BLaER1 (cell line): ENCODE measurements around the gene AFAP1L2.

Experiments used
- H3K27ac ChIP-seq: shearing (Covaris generic); formaldehyde crosslinking; 2 replicates; pipeline ENCODE4 v1.8.1; 2022
- H3K27me3 ChIP-seq: shearing (Covaris generic); formaldehyde crosslinking; 2 replicates; pipeline ENCODE4 v1.8.1; 2022
- H3K36me3 ChIP-seq: shearing (Covaris generic); formaldehyde crosslinking; 2 replicates; pipeline ENCODE4 v1.8.1; 2022
- H3K4me1 ChIP-seq: shearing (Covaris generic); formaldehyde crosslinking; 2 replicates; pipeline ENCODE4 v1.8.1; 2022
- H3K4me2 ChIP-seq: shearing (Covaris generic); formaldehyde crosslinking; 2 replicates; pipeline ENCODE4 v1.8.1; 2022
- H3K4me3 ChIP-seq: shearing (Covaris generic); formaldehyde crosslinking; 2 replicates; pipeline ENCODE4 v1.8.1; 2022
- H3K9ac ChIP-seq: shearing (Covaris generic); formaldehyde crosslinking; 2 replicates; pipeline ENCODE4 v1.8.1; 2022
- H3K9me3 ChIP-seq: shearing (Covaris generic); formaldehyde crosslinking; 2 replicates; pipeline ENCODE4 v1.8.1; 2022
- H4K20me1 ChIP-seq: shearing (Covaris generic); formaldehyde crosslinking; 2 replicates; pipeline ENCODE4 v1.8.1; 2022
- Cebpa-rat ChIP-seq: shearing (Covaris generic); IDR thresholded peaks from 2 replicates; pipeline ENCODE4 v1.8.1; 2022

AFAP1L2 gene

GRCh38 chr10:114265392-114266053, 138.8 kb downstream of the AFAP1L2 start:
- no peaks in the 10 kb centered on the region for H3K9me3 ChIP-seq
- H3K4me3 ChIP-seq, result no peak overlapping the region
- H3K9ac ChIP-seq, result no peak overlapping the region
- no peaks in the 10 kb centered on the region for H3K36me3 ChIP-seq
- H3K27ac ChIP-seq, result no peak overlapping the region
- H3K27me3 ChIP-seq, result no peaks in the 10 kb centered on the region
- TF ChIP-seq Cebpa-rat, result no peak
- no peak overlapping the region for H3K4me2 ChIP-seq
- no peaks in the 10 kb centered on the region for H4K20me1 ChIP-seq
- no peaks in the 10 kb centered on the region; the same call in 1 of the 2 replicates for H3K4me1 ChIP-seq

- Histone ChIP-seq H3K9me3 (no peaks in the 10 kb centered on the region), H3K9ac (no peak overlapping the region), H4K20me1 (no peaks in the 10 kb centered on the region), H3K27me3 (no peaks in the 10 kb centered on the region), H3K4me1 (peaks cover 17% of the 10 kb centered on the region), H3K4me2 (no peak overlapping the region), H3K36me3 (no peaks in the 10 kb centered on the region), H3K4me3 (no peak overlapping the region), H3K27ac (no peak overlapping the region)
- TF ChIP-seq Cebpa-rat, result no peak
Measured at GRCh38 chr10:114262496-114262895, 141.8 kb downstream of the AFAP1L2 start.

GRCh38 chr10:114261076-114261475, 143.2 kb downstream of the AFAP1L2 start:
- Histone ChIP-seq H3K27me3 (no peaks in the 10 kb centered on the region), H3K9me3 (no peaks in the 10 kb centered on the region), H3K4me3 (no peak overlapping the region), H3K27ac (no peak overlapping the region), H3K36me3 (no peaks in the 10 kb centered on the region), H3K4me1 (peaks cover 32% of the 10 kb centered on the region), H3K4me2 (no peak overlapping the region), H4K20me1 (no peaks in the 10 kb centered on the region), H3K9ac (no peak overlapping the region)
- no peak for TF ChIP-seq Cebpa-rat

- Histone ChIP-seq H3K4me1 (peaks cover 39% of the 10 kb centered on the region), H3K4me2 (no peak overlapping the region), H3K27me3 (no peaks in the 10 kb centered on the region)
Measured at GRCh38 chr10:114260366-114260765, 143.9 kb downstream of the AFAP1L2 start.

GRCh38 chr10:114259824-114260223, 144.5 kb downstream of the AFAP1L2 start:
- no peaks in the 10 kb centered on the region for H4K20me1 ChIP-seq
- no peak overlapping the region for H3K27ac ChIP-seq
- no peak for TF ChIP-seq Cebpa-rat
- H3K9me3 ChIP-seq, result no peaks in the 10 kb centered on the region
- peaks cover 44% of the 10 kb centered on the region for H3K4me1 ChIP-seq
- H3K4me3 ChIP-seq, result no peak overlapping the region
- no peaks in the 10 kb centered on the region for H3K27me3 ChIP-seq
- no peak overlapping the region for H3K4me2 ChIP-seq
- H3K9ac ChIP-seq, result no peak overlapping the region
- H3K36me3 ChIP-seq, result no peaks in the 10 kb centered on the region

More at GRCh38 chr10:114260366-114260765, 143.9 kb downstream of the AFAP1L2 start:
- TF ChIP-seq Cebpa-rat, result no peak
- Histone ChIP-seq H3K4me3 (no peak overlapping the region), H3K27ac (no peak overlapping the region), H4K20me1 (no peaks in the 10 kb centered on the region), H3K9me3 (no peaks in the 10 kb centered on the region), H3K9ac (no peak overlapping the region), H3K36me3 (no peaks in the 10 kb centered on the region)

- Histone ChIP-seq H3K36me3 (no peaks in the 10 kb centered on the region), H3K4me1 (peaks cover 52% of the 10 kb centered on the region), H3K9ac (no peak overlapping the region), H4K20me1 (no peaks in the 10 kb centered on the region), H3K27me3 (no peaks in the 10 kb centered on the region), H3K27ac (no peak overlapping the region), H3K9me3 (no peaks in the 10 kb centered on the region), H3K4me3 (no peak overlapping the region), H3K4me2 (peak overlapping the region; percentile 47)
- no peak for TF ChIP-seq Cebpa-rat
Measured at GRCh38 chr10:114258274-114258840, 145.9 kb downstream of the AFAP1L2 start.

GRCh38 chr10:114257498-114257897, 146.8 kb downstream of the AFAP1L2 start:
- H3K27ac ChIP-seq, result no peak overlapping the region
- no peaks in the 10 kb centered on the region for H3K36me3 ChIP-seq
- no peak overlapping the region for H3K9ac ChIP-seq
- H3K4me3 ChIP-seq, result no peak overlapping the region
- no peaks in the 10 kb centered on the region for H3K27me3 ChIP-seq
- peak overlapping the region; percentile 55; the same call in 1 of the 2 replicates for H3K4me2 ChIP-seq
- no peaks in the 10 kb centered on the region for H3K9me3 ChIP-seq
- no peak for TF ChIP-seq Cebpa-rat
- no peaks in the 10 kb centered on the region for H4K20me1 ChIP-seq
- H3K4me1 ChIP-seq, result peaks cover 52% of the 10 kb centered on the region

GRCh38 chr10:114256822-114257221, 147.5 kb downstream of the AFAP1L2 start:
- Histone ChIP-seq H3K9ac (no peak overlapping the region), H4K20me1 (no peaks in the 10 kb centered on the region), H3K4me1 (peaks cover 52% of the 10 kb centered on the region), H3K9me3 (no peaks in the 10 kb centered on the region), H3K36me3 (no peaks in the 10 kb centered on the region), H3K27me3 (no peaks in the 10 kb centered on the region), H3K27ac (no peak overlapping the region), H3K4me3 (no peak overlapping the region), H3K4me2 (peak overlapping the region; percentile 55; the same call in 1 of the 2 replicates)
- no peak for TF ChIP-seq Cebpa-rat

GRCh38 chr10:114256008-114256765, 148.1 kb downstream of the AFAP1L2 start:
- Histone ChIP-seq H3K27me3 (no peaks in the 10 kb centered on the region), H3K9ac (no peak overlapping the region), H3K27ac (no peak overlapping the region), H3K4me1 (peaks cover 52% of the 10 kb centered on the region), H3K36me3 (no peaks in the 10 kb centered on the region), H3K4me2 (peak overlapping the region; percentile 55), H4K20me1 (no peaks in the 10 kb centered on the region), H3K4me3 (no peak overlapping the region), H3K9me3 (no peaks in the 10 kb centered on the region)
- TF ChIP-seq Cebpa-rat, result no peak

- H3K4me1 ChIP-seq, result peaks cover 57% of the 10 kb centered on the region
- peak overlapping the region; percentile 55 for H3K4me2 ChIP-seq
- TF ChIP-seq Cebpa-rat, result no peak
- H3K9me3 ChIP-seq, result no peaks in the 10 kb centered on the region
- H3K36me3 ChIP-seq, result no peaks in the 10 kb centered on the region
- H3K27ac ChIP-seq, result peak overlapping the region; percentile 47
- H3K27me3 ChIP-seq, result no peaks in the 10 kb centered on the region
- H3K4me3 ChIP-seq, result no peak overlapping the region
- no peak overlapping the region for H3K9ac ChIP-seq
- no peaks in the 10 kb centered on the region for H4K20me1 ChIP-seq
Measured at GRCh38 chr10:114255227-114255626, 149.1 kb downstream of the AFAP1L2 start.
